Measurements from ENCODE around the gene GMNN.

DNA sequence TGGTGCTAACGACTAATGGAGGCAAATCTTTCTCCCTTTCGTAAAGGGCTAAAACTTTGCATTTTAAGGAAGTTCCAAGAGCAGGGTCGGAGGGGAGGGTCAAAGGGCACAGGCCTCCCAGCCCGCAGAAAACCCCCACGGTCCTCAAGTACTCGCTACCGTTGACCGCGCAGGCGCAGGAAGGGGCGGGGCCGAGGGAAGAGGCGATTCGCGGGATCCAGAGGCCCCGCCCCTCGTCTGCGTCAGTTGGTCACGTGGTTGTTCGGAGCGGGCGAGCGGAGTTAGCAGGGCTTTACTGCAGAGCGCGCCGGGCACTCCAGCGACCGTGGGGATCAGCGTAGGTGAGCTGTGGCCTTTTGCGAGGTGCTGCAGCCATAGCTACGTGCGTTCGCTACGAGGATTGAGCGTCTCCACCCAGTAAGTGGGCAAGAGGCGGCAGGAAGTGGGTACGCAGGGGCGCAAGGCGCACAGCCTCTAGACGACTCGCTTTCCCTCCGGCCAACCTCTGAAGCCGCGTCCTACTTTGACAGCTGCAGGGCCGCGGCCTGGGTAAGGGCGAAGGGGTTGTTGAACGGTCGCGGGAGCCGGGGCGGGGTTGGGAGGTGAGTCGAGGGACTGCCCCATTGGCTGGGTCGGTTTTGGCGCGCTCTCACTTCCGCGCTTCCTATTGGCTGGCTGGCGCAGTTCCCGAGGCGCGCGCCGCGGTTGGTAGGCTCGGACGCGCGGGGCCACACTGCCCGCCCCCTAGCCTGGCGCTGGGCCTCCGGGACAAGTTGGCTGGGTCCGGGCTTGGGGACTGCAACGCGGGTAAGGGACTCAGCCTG lies at the start of gene GMNN:
- no peak for TF ChIP-seq EZH2phosphoT487 (IDR thresholded peaks at IDR 0.05; ENCODE audit: borderline replicate concordance, low read length)
- TF ChIP-seq CTCF (IDR thresholded peaks at IDR 0.05; ENCODE audit: low read depth, low read length, poor library complexity, severe bottlenecking): no peak

Measured in DOHH2 (cell line).